Left forelimb (tissue), 1 donor: ENCODE measurements around the gene ZNF586.
"Not testable (repeated sequence)": the region's sequence is repeated elsewhere in the genome, so short reads cannot be mapped to it uniquely, and the experiment has no call there.

Experiments
- DNase-seq: peaks from one replicate; pipeline ENCODE4 v3.0.0-alpha.2; 2018; ENCODE audit warnings: low spot score

Gene ZNF586

GRCh38 chr19:57769345-57770131, at the start of gene ZNF586:
Gene ZNF586 (plus strand): TSS chr19:57769676. CDS start chr19:57769843, 167 bp downstream.
- peak; percentile 89 for DNase-seq

GRCh38 chr19:57719901-57720519, 49.5 kb upstream of the ZNF586 start:
- no peak for DNase-seq

GRCh38 chr19:57720878-57721277, 48.6 kb upstream of the ZNF586 start:
- no peak for DNase-seq

- DNase-seq, result not testable (repeated sequence)
Measured at GRCh38 chr19:57738320-57738719, 31.2 kb upstream of the ZNF586 start.

- DNase-seq, result not testable (repeated sequence)
Measured at GRCh38 chr19:57738770-57739169, 30.7 kb upstream of the ZNF586 start.

GRCh38 chr19:57746580-57747471, 22.6 kb upstream of the ZNF586 start, which contains the start of gene ZNF776:
Gene ZNF776 (plus strand): TSS chr19:57746815. CDS start chr19:57747059, 244 bp downstream.
- peak; percentile 85 for DNase-seq

- no peak for DNase-seq
Measured at GRCh38 chr19:57747472-57747807, 22.0 kb upstream of the ZNF586 start.

- DNase-seq, result no peak
Measured at GRCh38 chr19:57748029-57748428, 21.4 kb upstream of the ZNF586 start.

GRCh38 chr19:57754091-57754673, 15.3 kb upstream of the ZNF586 start:
- DNase-seq, result no peak

- DNase-seq, result no peak
Measured at GRCh38 chr19:57755031-57755430, 14.4 kb upstream of the ZNF586 start.

GRCh38 chr19:57757941-57758340, 11.5 kb upstream of the ZNF586 start:
- no peak for DNase-seq

- no peak for DNase-seq
Measured at GRCh38 chr19:57759096-57759495, 10.4 kb upstream of the ZNF586 start.

GRCh38 chr19:57771417-57771816, 1.9 kb downstream of the ZNF586 start:
- DNase-seq, result no peak

- no peak for DNase-seq
Measured at GRCh38 chr19:57773488-57773887, 4.0 kb downstream of the ZNF586 start.

GRCh38 chr19:57776764-57777296, 7.4 kb downstream of the ZNF586 start:
- no peak for DNase-seq

GRCh38 chr19:57778336-57778735, 8.9 kb downstream of the ZNF586 start:
- DNase-seq, result no peak

- DNase-seq, result no peak
Measured at GRCh38 chr19:57779220-57779845, 9.9 kb downstream of the ZNF586 start.

GRCh38 chr19:57786286-57786685, 16.8 kb downstream of the ZNF586 start:
- DNase-seq, result no peak

GRCh38 chr19:57786906-57787305, 17.4 kb downstream of the ZNF586 start:
- no peak for DNase-seq

- no peak for DNase-seq
Measured at GRCh38 chr19:57788114-57788692, 18.7 kb downstream of the ZNF586 start.

GRCh38 chr19:57789288-57789687, 19.8 kb downstream of the ZNF586 start:
- no peak for DNase-seq
